NOMO-1 treated with DMSO at 0.1 percent for 48 hours (cell line): ENCODE data around the gene KRTAP3-2.
"Not testable (repeated sequence)": the region's sequence is repeated elsewhere in the genome, so short reads cannot be mapped to it uniquely, and the experiment has no call there.

Source experiments
- DNase-seq: peaks from one replicate; lab custom pipeline; 2025; ENCODE audit not compliant: unreplicated experiment; lab: John Stamatoyannopoulos, UW

KRTAP3-2 gene

GRCh38 chr17:40999563-40999962, at the start of gene KRTAP3-2:
Gene KRTAP3-2, minus strand, starts transcription at chr17:40999906. Its CDS starts 53 bp downstream, at chr17:40999853.
- not testable (repeated sequence) for DNase-seq

- no peak for DNase-seq
These were observed 49.4 kb upstream of the KRTAP3-2 start for GRCh38 chr17:41049110-41049509.

DNA sequence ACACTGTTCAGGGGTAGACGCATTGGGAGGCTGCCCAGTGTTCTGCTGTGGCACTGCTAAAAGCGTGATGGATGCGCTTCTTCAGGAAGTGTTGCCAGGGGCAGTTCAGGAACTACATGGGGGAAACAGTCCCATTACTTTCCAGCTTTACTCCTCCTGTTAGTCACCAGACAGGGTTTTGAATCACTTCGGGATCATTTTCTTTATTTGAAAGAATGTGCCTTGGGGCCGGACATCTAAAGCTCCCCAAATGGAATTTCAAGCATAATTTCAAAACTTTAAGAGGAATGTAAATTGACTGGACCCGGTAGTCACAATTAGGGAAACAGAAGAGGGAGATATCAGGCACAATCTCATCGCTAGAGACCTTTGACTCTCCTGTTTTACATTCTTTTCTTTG, 48.7 kb upstream of the KRTAP3-2 start:
- no peak for DNase-seq

- not testable (repeated sequence) for DNase-seq
These were observed 47.2 kb upstream of the KRTAP3-2 start, which contains the start of gene KRTAP2-1 for GRCh38 chr17:41046735-41047465. Gene KRTAP2-1, minus strand, starts transcription at chr17:41047316. Its CDS starts 49 bp downstream, at chr17:41047267.

DNA sequence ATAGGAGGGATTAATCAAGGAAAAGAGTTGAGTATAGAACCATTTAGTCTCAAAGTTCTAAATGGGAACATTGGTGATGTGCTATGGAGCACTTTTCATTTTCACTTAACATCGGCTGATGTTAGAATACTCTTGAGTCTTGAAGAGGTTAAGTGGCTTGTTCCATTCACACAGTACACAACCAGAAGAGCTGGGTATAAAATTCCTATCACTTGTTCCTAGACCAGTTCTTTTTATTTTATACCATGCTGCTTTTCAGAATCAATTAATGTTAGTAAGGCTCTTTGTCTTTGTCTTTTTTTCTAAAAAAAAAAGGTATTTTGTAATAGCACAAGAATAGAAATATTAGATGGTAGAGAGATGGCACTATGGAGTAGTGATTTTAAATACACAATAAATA, 43.2 kb upstream of the KRTAP3-2 start:
- DNase-seq, result no peak

DNA sequence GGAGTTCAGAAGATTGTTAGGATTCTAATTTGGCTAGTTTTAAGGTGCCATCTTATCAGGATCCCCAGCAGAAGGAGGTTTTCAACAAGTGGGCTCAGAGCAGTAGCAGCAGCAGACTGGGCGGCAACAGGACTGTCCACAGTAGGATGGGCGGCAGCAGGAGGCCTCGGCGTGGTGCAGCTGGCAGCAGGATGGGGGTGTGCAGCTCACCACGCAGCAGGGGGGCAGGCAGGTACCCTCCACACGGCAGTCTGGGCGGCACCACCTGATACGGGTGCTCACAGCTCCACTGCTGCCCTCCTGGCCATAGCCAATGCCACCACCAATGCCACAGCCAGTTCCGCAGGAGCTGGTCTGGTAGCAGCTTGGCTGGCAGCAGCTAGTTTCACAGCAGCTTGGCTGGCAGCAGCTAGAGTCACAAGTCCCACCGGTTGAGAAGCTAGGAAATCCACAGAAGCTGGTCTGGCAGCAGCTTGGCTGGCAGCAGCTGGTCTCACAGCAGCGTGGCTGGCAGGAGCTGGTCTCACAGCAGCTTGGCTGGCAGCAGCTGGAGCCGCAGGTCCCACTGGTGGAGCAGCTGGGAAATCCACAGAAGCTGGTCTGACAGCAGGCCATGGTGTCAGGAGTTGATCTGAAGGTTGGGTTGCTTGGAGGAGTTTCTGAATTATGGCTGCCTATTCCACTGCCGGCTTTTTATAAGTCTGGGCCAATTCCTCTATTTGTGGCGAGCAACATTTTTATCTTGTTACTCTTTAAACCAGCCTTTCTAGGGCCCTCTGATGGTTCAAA, 41.3 kb upstream of the KRTAP3-2 start, which contains the start of gene KRTAP1-1:
KRTAP1-1 (minus strand) TSS at position 668 of the 789 bp plus-strand sequence; CDS start at position 615, 53 bp downstream.
- DNase-seq, result not testable (repeated sequence)

GRCh38 chr17:41037853-41038350, 38.2 kb upstream of the KRTAP3-2 start:
- DNase-seq, result no peak

DNA sequence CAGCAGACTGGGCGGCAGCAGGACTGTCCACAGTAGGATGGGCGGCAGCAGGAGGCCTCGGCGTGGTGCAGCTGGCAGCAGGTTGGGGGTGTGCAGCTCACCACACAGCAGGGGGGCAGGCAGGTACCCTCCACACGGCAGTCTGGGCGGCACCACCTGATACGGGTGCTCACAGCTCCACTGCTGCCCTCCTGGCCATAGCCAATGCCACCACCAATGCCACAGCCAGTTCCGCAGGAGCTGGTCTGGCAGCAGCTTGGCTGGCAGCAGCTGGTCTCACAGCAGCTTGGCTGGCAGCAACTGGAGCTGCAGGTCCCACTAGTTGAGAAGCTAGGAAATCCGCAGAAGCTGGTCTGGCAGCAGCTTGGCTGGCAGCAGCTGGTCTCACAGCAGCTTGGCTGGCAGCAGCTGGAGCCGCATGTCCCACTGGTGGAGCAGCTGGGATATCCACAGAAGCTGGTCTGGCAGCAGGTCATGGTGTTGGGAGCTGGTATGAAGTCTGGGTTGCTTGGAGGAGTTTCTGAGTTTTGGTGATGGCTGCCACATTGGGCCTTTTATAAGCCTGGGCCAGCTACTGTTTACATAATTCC, 34.7 kb upstream of the KRTAP3-2 start, which contains the start of gene KRTAP1-3:
KRTAP1-3 (minus strand) TSS at position 529 of the 590 bp plus-strand sequence; CDS start at position 476, 53 bp downstream.
- DNase-seq, result not testable (repeated sequence)

GRCh38 chr17:41029633-41030245, 30.0 kb upstream of the KRTAP3-2 start, which contains the start of gene KRTAP1-4:
Gene KRTAP1-4, minus strand, starts transcription at chr17:41030195. Its CDS starts 117 bp downstream, at chr17:41030078.
- DNase-seq, result no peak

GRCh38 chr17:41026715-41027471, 27.2 kb upstream of the KRTAP3-2 start, which contains the start of gene KRTAP1-5:
Gene KRTAP1-5, minus strand, starts transcription at chr17:41027208. Its CDS starts 53 bp downstream, at chr17:41027155.
- no peak for DNase-seq

GRCh38 chr17:41024697-41025096, 25.0 kb upstream of the KRTAP3-2 start:
- DNase-seq, result no peak

- DNase-seq, result no peak
These were observed 20.6 kb upstream of the KRTAP3-2 start for GRCh38 chr17:41020336-41020735.

- DNase-seq, result no peak
These were observed 19.7 kb upstream of the KRTAP3-2 start for GRCh38 chr17:41019415-41019814.

DNA sequence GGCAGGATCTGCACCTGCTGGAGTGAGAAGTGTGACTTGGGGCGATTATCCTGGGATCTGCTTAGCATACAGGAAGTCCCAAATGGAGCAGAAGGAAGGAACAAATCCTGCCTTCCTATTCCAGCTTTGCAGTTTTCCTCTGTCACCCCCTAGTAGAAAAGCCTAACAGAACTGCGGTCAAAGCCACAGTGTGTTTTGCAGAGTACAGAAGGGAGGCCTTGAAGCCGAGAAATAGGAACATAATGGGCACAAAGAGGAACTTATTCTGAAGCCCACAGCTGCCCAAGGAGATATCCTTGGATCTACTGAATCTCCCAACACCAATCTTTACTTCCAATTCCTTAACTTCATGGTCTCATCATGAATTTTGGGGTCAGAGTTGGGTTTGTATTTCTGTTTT, 18.8 kb upstream of the KRTAP3-2 start:
- no peak for DNase-seq

DNA sequence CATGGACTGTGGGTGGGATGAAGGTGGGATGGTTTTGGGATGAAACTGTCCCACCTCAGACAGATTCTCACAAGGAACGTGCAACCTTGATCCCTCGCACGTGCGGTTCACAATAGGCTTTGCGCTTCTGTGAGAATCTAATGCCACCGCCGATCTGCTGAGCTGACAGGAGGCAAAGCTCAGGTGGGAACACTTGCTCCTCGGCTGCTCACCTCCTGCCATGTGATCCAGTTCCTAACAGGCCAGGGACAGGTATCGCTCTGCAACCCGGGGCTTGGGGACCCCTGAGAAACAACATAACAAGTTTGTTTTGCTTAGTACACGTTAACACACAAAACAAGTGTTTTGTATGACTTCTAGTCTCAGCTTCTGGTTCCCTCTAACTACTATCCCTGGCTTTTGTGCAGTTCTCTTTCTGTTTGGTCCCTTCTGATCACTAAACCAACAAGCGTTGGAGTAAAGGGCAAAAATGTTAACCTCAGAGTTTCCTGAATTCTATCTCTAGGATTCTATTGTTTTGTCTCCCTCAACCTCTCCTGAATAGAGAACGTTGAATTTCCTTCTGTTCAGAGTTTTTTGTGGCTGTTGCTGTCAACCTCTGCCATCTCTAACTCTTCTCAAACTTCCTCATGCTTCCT, 17.0 kb upstream of the KRTAP3-2 start:
- DNase-seq, result no peak

- DNase-seq, result no peak
These were observed 15.7 kb upstream of the KRTAP3-2 start for GRCh38 chr17:41015454-41015853.

DNA sequence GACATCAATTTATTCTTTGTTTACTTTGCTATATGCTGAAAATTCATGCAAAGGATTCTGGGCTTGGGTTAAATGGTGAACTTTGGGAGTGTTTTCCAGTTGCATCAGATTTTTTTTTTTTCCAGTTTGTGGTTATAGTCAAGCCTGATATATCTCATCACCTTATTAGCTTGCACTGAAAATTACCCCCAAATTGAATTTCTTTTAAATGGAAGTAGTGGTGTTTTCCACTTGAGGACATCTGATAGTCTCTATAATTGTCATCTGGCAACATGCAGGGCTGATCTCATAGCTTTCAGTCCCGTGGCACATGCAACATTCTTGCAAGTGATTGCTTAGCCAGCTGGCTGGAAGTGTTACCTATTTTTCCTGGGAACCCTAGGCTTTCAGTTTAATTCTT, 13.9 kb upstream of the KRTAP3-2 start:
- no peak for DNase-seq

GRCh38 chr17:41013181-41013580, 13.5 kb upstream of the KRTAP3-2 start:
- DNase-seq, result no peak
